ENCODE results near the gene CCDC137.

The CCDC137 gene

GRCh38 chr17:81691608-81692007 is 25.1 kb downstream of the CCDC137 start:
- DNase-seq (ENCODE audit: low read depth, low spot score), result no peak
- H3K4me3 ChIP-seq (ENCODE audit: low read depth, low read length), result no peak overlapping the region
- TF ChIP-seq, protein P1, sequence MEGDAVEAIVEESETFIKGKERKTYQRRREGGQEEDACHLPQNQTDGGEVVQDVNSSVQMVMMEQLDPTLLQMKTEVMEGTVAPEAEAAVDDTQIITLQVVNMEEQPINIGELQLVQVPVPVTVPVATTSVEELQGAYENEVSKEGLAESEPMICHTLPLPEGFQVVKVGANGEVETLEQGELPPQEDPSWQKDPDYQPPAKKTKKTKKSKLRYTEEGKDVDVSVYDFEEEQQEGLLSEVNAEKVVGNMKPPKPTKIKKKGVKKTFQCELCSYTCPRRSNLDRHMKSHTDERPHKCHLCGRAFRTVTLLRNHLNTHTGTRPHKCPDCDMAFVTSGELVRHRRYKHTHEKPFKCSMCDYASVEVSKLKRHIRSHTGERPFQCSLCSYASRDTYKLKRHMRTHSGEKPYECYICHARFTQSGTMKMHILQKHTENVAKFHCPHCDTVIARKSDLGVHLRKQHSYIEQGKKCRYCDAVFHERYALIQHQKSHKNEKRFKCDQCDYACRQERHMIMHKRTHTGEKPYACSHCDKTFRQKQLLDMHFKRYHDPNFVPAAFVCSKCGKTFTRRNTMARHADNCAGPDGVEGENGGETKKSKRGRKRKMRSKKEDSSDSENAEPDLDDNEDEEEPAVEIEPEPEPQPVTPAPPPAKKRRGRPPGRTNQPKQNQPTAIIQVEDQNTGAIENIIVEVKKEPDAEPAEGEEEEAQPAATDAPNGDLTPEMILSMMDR (IDR thresholded peaks at IDR 0.05; ENCODE audit: insufficient read depth, low read length, missing control alignments), result no peak
- ChIA-PET POLR2A (no interaction called here), CTCF (no interaction called here)

DNA sequence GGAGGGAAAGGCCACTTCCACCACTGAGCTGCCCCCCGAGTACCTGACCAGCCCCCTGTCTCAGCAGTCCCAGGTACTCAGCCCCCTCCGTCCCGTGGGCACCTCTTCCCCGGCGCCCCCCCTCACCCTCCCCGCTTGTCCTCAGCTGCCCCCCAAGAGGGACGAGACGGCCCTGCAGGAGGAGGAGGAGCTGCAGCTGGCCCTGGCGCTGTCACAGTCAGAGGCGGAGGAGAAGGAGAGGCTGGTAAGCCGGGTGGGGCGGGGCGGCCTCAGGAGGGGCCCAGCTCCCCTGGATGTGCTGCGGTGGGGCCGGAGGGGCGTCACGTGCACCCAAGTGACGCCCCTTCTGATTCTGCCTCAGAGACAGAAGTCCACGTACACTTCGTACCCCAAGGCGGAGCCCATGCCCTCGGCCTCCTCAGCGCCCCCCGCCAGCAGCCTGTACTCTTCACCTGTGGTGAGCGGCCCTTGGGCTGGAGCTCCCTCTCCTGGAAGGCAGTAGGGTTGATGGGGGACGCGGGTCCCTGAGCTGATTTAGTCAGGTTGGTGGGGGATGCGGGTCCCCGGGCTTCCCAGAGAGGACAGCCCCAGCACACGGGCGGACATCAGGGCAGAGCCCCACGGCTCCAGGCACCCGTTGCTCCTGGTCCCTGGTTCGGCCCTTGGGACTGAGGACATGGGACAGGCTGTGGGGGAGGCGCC is 27.1 kb downstream of the CCDC137 start:
- CTCF ChIA-PET, result interaction anchor here (0.9 to 1.2 kb wide), 2 partner anchors 9 to 34 kb away, joined by 3 read pairs; partner anchors contain the start of gene HGS
- POLR2A ChIA-PET, result interaction anchor here (1.2 to 1.5 kb wide), 3 partner anchors 9 to 10 kb away, joined by 5 to 6 read pairs (median 5); partner anchors contain the start of genes ARL16, HGS and MRPL12
- H3K4me3 ChIP-seq (ENCODE audit: low read depth, low read length), result no peak overlapping the region
- no peak for DNase-seq (ENCODE audit: low read depth, low spot score)
- TF ChIP-seq, protein P1 (IDR thresholded peaks at IDR 0.05; ENCODE audit: insufficient read depth, low read length, missing control alignments), result no peak

- CTCF ChIA-PET, result no interaction called here
Observed at GRCh38 chr17:81694810-81695209, 28.3 kb downstream of the CCDC137 start.

GRCh38 chr17:81695211-81695610 is 28.7 kb downstream of the CCDC137 start:
- TF ChIP-seq, protein P1 (IDR thresholded peaks at IDR 0.05; ENCODE audit: insufficient read depth, low read length, missing control alignments), result no peak
- ChIA-PET CTCF (no interaction called here), POLR2A (interaction anchor here (0.7 to 1.6 kb wide), 2 partner anchors 11 to 29 kb away, joined by 3 to 5 read pairs; partner anchors contain the start of genes CCDC137, HGS and OXLD1)
- no peak overlapping the region for H3K4me3 ChIP-seq (ENCODE audit: low read depth, low read length)
- DNase-seq (ENCODE audit: low read depth, low spot score), result no peak

More at GRCh38 chr17:81694810-81695209, 28.3 kb downstream of the CCDC137 start:
- DNase-seq (ENCODE audit: low read depth, low spot score), result no peak
- TF ChIP-seq, protein P1 (IDR thresholded peaks at IDR 0.05; ENCODE audit: insufficient read depth, low read length, missing control alignments), result no peak
- POLR2A ChIA-PET, result no interaction called here
- no peak overlapping the region for H3K4me3 ChIP-seq (ENCODE audit: low read depth, low read length)

DNA sequence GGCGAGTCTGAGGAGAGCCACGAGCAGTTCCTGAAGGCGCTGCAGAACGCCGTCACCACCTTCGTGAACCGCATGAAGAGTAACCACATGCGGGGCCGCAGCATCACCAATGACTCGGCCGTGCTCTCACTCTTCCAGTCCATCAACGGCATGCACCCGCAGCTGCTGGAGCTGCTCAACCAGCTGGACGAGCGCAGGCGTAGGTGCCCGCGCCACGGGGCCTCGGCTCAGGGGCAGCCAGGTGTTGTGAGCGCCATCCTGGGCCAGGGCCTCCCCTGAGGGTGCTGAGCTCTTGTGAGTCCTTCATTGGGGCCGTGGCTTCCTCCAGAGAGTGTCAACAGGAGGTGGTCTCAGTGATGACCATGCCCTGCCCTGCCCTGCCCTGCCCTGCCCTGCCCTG is 29.3 kb downstream of the CCDC137 start:
- ChIA-PET CTCF (no interaction called here), POLR2A (interaction anchor here (0.7 to 1.6 kb wide), 2 partner anchors 11 to 29 kb away, joined by 3 to 5 read pairs; partner anchors contain the start of genes CCDC137, HGS and OXLD1)
- no peak for DNase-seq (ENCODE audit: low read depth, low spot score)
- TF ChIP-seq, protein P1 (IDR thresholded peaks at IDR 0.05; ENCODE audit: insufficient read depth, low read length, missing control alignments), result no peak
- H3K4me3 ChIP-seq (ENCODE audit: low read depth, low read length), result no peak overlapping the region

GRCh38 chr17:81696218-81696941 is 29.8 kb downstream of the CCDC137 start:
- POLR2A ChIA-PET, result interaction anchor here (1.6 kb wide), 1 partner anchor 12 kb away, joined by 5 read pairs; the partner anchor contains the start of gene HGS
- TF ChIP-seq, protein P1 (IDR thresholded peaks at IDR 0.05; ENCODE audit: insufficient read depth, low read length, missing control alignments), result no peak
- CTCF ChIA-PET, result no interaction called here
- no peak overlapping the region for H3K4me3 ChIP-seq (ENCODE audit: low read depth, low read length)
- DNase-seq (ENCODE audit: low read depth, low spot score), result no peak
